GM23338 (cell line): ENCODE measurements around the gene GRIK2.

Experiments used
- CREB1 ChIP-seq: fragments of 250-450 bp; sonication (Bioruptor Pico); IDR thresholded peaks from 2 replicates; pipeline ENCODE4 v1.5.0; 2020; ENCODE audit warnings: low read depth, mild to moderate bottlenecking, moderate library complexity
- CTCF ChIP-seq, 2 experiments: fragments of 200-600 bp in 1 of 2; sonication (generic) in 1 of 2; conservative IDR thresholded peaks; 2 replicates each; pipeline versions ENCODE4 v1.5.1 to v1.6.1; 2016 to 2017; ENCODE audit warnings: antibody characterized with exemption in 2 of 2, low read depth in 2 of 2, mild to moderate bottlenecking in 2 of 2, moderate library complexity in 1 of 2
- EZH2 ChIP-seq: fragments of 200-600 bp; sonication (generic); IDR thresholded peaks from one replicate; pipeline ENCODE4 v1.8.0; 2017; ENCODE audit warnings: antibody characterized with exemption, mild to moderate bottlenecking, low read depth; ENCODE audit not compliant: unreplicated experiment
- JUNB ChIP-seq: IDR thresholded peaks from one replicate; pipeline ENCODE4 v1.6.1; 2016; ENCODE audit warnings: antibody characterized with exemption; ENCODE audit not compliant: unreplicated experiment
- NANOG ChIP-seq: IDR thresholded peaks from 2 replicates; pipeline ENCODE4 v1.6.1; 2016; ENCODE audit warnings: antibody characterized with exemption, borderline replicate concordance
- POLR2AphosphoS5 ChIP-seq: IDR thresholded peaks from 2 replicates; pipeline ENCODE4 v1.6.1; 2016; ENCODE audit warnings: antibody characterized with exemption, low read depth
- REST ChIP-seq: IDR thresholded peaks from one replicate; pipeline ENCODE4 v1.6.1; 2018; ENCODE audit warnings: antibody characterized with exemption; ENCODE audit not compliant: unreplicated experiment

DNA sequence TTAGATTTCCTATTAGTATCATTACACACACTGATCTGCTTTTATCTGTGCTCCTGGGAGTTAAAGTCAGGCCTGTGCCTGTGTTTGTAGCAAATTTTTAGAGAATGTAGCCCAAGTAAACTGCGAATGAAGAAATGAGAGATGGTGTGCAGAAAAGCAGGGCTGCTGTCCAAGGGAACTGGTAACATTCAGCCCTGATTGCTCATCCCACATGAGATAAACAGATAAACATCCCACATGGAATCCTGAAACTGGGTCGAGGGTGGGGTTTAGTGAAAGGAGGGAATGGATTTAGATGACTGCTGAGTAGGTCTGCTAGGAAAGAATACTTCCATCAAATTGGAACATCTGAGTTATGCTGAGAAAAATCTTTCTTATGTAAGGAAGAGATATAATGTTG is 69.1 kb downstream of the GRIK2 start:
- TF ChIP-seq CTCF (conservative IDR thresholded peaks at IDR 0.05; ENCODE audit: low read depth in 2 of 2) (no peak), POLR2AphosphoS5 (no peak), EZH2 (no peak), JUNB (no peak), REST (no peak), CREB1 (no peak), NANOG (no peak)
